H1 (cell line): ENCODE measurements around the gene PDHX. TPM values are rescaled to one million over a fixed set of nuclear protein-coding genes. Genes with fewer than 3 reads are reported as not detected.

ENCODE experiments used
- ASH2L ChIP-seq: fragments of 200-600, 300-600 bp; sonication (generic); IDR thresholded peaks from one replicate; pipeline ENCODE4 v1.7.1; 2017; ENCODE audit warnings: low read length
- JUND ChIP-seq: IDR thresholded peaks from 2 replicates; pipeline ENCODE4 v1.6.1; 2011; ENCODE audit warnings: mild to moderate bottlenecking, improper control_type of control experiment, low read length
- RAD21 ChIP-seq, 2 experiments: IDR thresholded peaks in 1 of 2; conservative IDR thresholded peaks in 1 of 2; 2 replicates each; pipeline ENCODE4 v1.6.1; 2011; ENCODE audit warnings: low read depth in 2 of 2, low read length in 2 of 2, improper control_type of control experiment in 1 of 2, inconsistent platforms in 1 of 2, mild to moderate bottlenecking in 1 of 2, moderate library complexity in 1 of 2
- polyA plus RNA-seq, 7 experiments: library from polyadenylated mRNA; depleted of rRNA in 3 of 7; stranded (reverse) in 5 of 7; unstranded in 2 of 7; fragments of >200 nt in 5 of 7; fragments of 200-250 nt in 2 of 7; gene quantifications; 1 replicate in 5 of 7; 2 replicates in 1 of 7; 4 replicates in 1 of 7; pipeline versions ENCODE4 v1.2.1 to v1.2.3, GENCODE V29; 2011 to 2013; ENCODE audit warnings: missing spikeins in 2 of 7, mixed read lengths in 2 of 7
- total RNA-seq: library from RNA; stranded (reverse); fragmentation: NEBNext Ultra II Directional; extraction: Animal tissue kit (Norgen Biotek cat#: 25700); gene quantifications from 2 replicates; pipeline ENCODE4 v1.2.1, GENCODE V29; 2021

PDHX gene
- total and polyA plus RNA-seq, 2 of the 8 experiments (the other 6 are each of a cell fraction or from before 2014, with no cell fraction given), result 12.4 to 51.9 TPM

- no peak for TF ChIP-seq ASH2L
- TF ChIP-seq RAD21 (IDR thresholded peaks at IDR 0.05 in 1 of 2, conservative IDR thresholded peaks at IDR 0.05 in 1 of 2; ENCODE audit: low read depth in 2 of 2, low read length in 2 of 2), result no peak
- TF ChIP-seq JUND, result no peak
- TF ChIP-seq, all 59 proteins: peak for 0
These were observed 126.5 kb downstream of the PDHX start (continued) for GRCh38 chr11:35042913-35043312.
